Neural cell (in vitro differentiated cells): ENCODE data around the gene GNL1. TPM values are rescaled to one million over a fixed set of nuclear protein-coding genes. Genes with fewer than 3 reads are reported as not detected.

ENCODE experiments used
- H2AFZ ChIP-seq: fragments of 200-600, 300-800 bp; sonication (generic), shearing (Covaris generic); 2 replicates; pipeline ENCODE4 v1.6.0; 2014; ENCODE audit warnings: low read depth, mild to moderate bottlenecking, antibody characterized with exemption, low read length, moderate library complexity
- H3F3A ChIP-seq: fragments of 200-600 bp; shearing (Covaris generic); 2 replicates; pipeline ENCODE4 v1.6.1; 2016; ENCODE audit warnings: mild to moderate bottlenecking, moderate library complexity, mixed read lengths, antibody characterized with exemption, low read length; ENCODE audit not compliant: insufficient read depth, poor library complexity, severe bottlenecking
- H3K27ac ChIP-seq: fragments of 200-600, 300-800 bp; sonication (generic), shearing (Covaris generic); 2 replicates; pipeline ENCODE4 v1.5.1; 2014; ENCODE audit warnings: mild to moderate bottlenecking, low read length, moderate library complexity
- H3K27me3 ChIP-seq: fragments of 300-800, 200-600 bp; sonication (generic), shearing (Covaris generic); 2 replicates; pipeline ENCODE4 v1.6.0; 2014; ENCODE audit warnings: mild to moderate bottlenecking, low read depth, low read length, moderate library complexity; ENCODE audit not compliant: insufficient read depth
- H3K36me3 ChIP-seq: fragments of 300-800, 200-600 bp; sonication (generic), shearing (Covaris generic); 2 replicates; pipeline ENCODE4 v1.5.1; 2014; ENCODE audit warnings: mild to moderate bottlenecking, antibody characterized with exemption, low read length, moderate library complexity; ENCODE audit not compliant: insufficient read depth
- H3K4me2 ChIP-seq: fragments of 300-800, 200-600 bp; sonication (generic), shearing (Covaris generic); 2 replicates; pipeline ENCODE4 v1.6.0; 2014; ENCODE audit warnings: mild to moderate bottlenecking, low read length
- H3K4me3 ChIP-seq: fragments of 300-800, 200-600 bp; sonication (generic), shearing (Covaris generic); 2 replicates; pipeline ENCODE4 v1.5.1; 2014; ENCODE audit warnings: mild to moderate bottlenecking, low read length, moderate library complexity
- H3K79me2 ChIP-seq: fragments of 200-600 bp; shearing (Covaris generic); replicated peaks from 2 replicates; pipeline ENCODE4 v1.6.0; 2014; ENCODE audit warnings: mild to moderate bottlenecking, low read length, moderate library complexity; ENCODE audit not compliant: insufficient read depth
- H3K9ac ChIP-seq: fragments of 300-800, 200-600 bp; sonication (generic), shearing (Covaris generic); 2 replicates; pipeline ENCODE4 v1.6.1; 2016; ENCODE audit warnings: mild to moderate bottlenecking, low read length, mixed read lengths
- H3K9me2 ChIP-seq: fragments of 200-600 bp; shearing (Covaris generic); 2 replicates; pipeline ENCODE4 v1.6.1; 2016; ENCODE audit warnings: mild to moderate bottlenecking, low read length, mixed read lengths; ENCODE audit not compliant: insufficient read depth
- H3K9me3 ChIP-seq: fragments of 200-600, 300-800 bp; sonication (generic), shearing (Covaris generic); 2 replicates; pipeline ENCODE4 v1.6.1; 2016; ENCODE audit warnings: mild to moderate bottlenecking, mixed run types, low read length, moderate library complexity, mixed read lengths
- H4K20me1 ChIP-seq: fragments of 200-600 bp; shearing (Covaris generic); 2 replicates; pipeline ENCODE4 v1.6.1; 2016; ENCODE audit warnings: mild to moderate bottlenecking, mixed run types; ENCODE audit not compliant: insufficient read depth
- CTCF ChIP-seq: fragments of 450-650 bp; IDR thresholded peaks from 2 replicates; pipeline ENCODE4 v1.5.1; 2014; ENCODE audit warnings: antibody characterized with exemption, mild to moderate bottlenecking, moderate library complexity; ENCODE audit not compliant: poor library complexity, severe bottlenecking
- EP300 ChIP-seq: fragments of 450-650 bp; conservative IDR thresholded peaks from 2 replicates; pipeline ENCODE4 v1.6.1; 2014; ENCODE audit warnings: antibody characterized with exemption, mild to moderate bottlenecking, moderate library complexity; ENCODE audit not compliant: poor library complexity, severe bottlenecking
- EZH2 ChIP-seq: fragments of 200-600, 300-800 bp; shearing (Covaris generic), sonication (generic); IDR thresholded peaks from 2 replicates; pipeline ENCODE4 v1.6.1; 2014; ENCODE audit warnings: antibody characterized with exemption, low read length, borderline replicate concordance, mild to moderate bottlenecking; ENCODE audit not compliant: insufficient read depth, poor library complexity, severe bottlenecking
- MXI1 ChIP-seq: fragments of 450-650 bp; conservative IDR thresholded peaks from 2 replicates; pipeline ENCODE4 v1.6.1; 2014; ENCODE audit warnings: antibody characterized with exemption, mild to moderate bottlenecking; ENCODE audit not compliant: poor library complexity, severe bottlenecking
- POLR2AphosphoS5 ChIP-seq: IDR thresholded peaks from 2 replicates; pipeline ENCODE4 v1.6.1; 2012
- RAD21 ChIP-seq: fragments of 450-650 bp; conservative IDR thresholded peaks from 2 replicates; pipeline ENCODE4 v1.6.1; 2014; ENCODE audit warnings: antibody characterized with exemption, mild to moderate bottlenecking, moderate library complexity
- REST ChIP-seq: IDR thresholded peaks from 2 replicates; pipeline ENCODE4 v1.6.1; 2012; ENCODE audit warnings: borderline replicate concordance
- SMC3 ChIP-seq: fragments of 450-650 bp; conservative IDR thresholded peaks from 2 replicates; pipeline ENCODE4 v1.6.1; 2014; ENCODE audit warnings: antibody characterized with exemption, mild to moderate bottlenecking, moderate library complexity; ENCODE audit not compliant: poor library complexity
- TAF1 ChIP-seq: IDR thresholded peaks from 2 replicates; pipeline ENCODE4 v1.6.1; 2012; ENCODE audit warnings: low read depth
- polyA plus RNA-seq: library from polyadenylated mRNA; depleted of rRNA; stranded (reverse); fragments of >200 nt; gene quantifications from 2 replicates; pipeline ENCODE4 v1.2.3, GENCODE V29; 2014

Gene GNL1
- polyA plus RNA-seq, 1 donor from 2014 or later = 38.9 TPM

- Histone ChIP-seq H3K36me3 (no peaks in the 10 kb centered on the region), H3F3A (no peaks in the 10 kb centered on the region), H3K9me3 (no peaks in the 10 kb centered on the region), H3K79me2 (no peaks in the 10 kb centered on the region), H3K4me2 (no peak overlapping the region), H3K4me3 (no peak overlapping the region), H3K9ac (no peak overlapping the region), H3K9me2 (no peaks in the 10 kb centered on the region), H3K27ac (no peak overlapping the region), H4K20me1 (no peaks in the 10 kb centered on the region), H2AFZ (no peak overlapping the region), H3K27me3 (no peaks in the 10 kb centered on the region)
- TF ChIP-seq RAD21 = no peak
- TF ChIP-seq EP300 = no peak
- TF ChIP-seq SMC3 = no peak
- TF ChIP-seq REST = no peak
- no peak for TF ChIP-seq EZH2
- TF ChIP-seq TAF1 = no peak
- TF ChIP-seq CTCF = no peak
- no peak for TF ChIP-seq MXI1
- no peak for TF ChIP-seq POLR2AphosphoS5
These were observed 48.2 kb downstream of the GNL1 start for GRCh38 chr6:30507849-30508827.

GRCh38 chr6:30500421-30501355 lies 55.6 kb downstream of the GNL1 start:
- Histone ChIP-seq H3K36me3 (no peaks in the 10 kb centered on the region), H3K9ac (no peak overlapping the region), H3K27ac (no peak overlapping the region), H3K79me2 (no peaks in the 10 kb centered on the region), H3F3A (no peaks in the 10 kb centered on the region), H2AFZ (no peak overlapping the region), H3K4me3 (no peak overlapping the region), H3K27me3 (no peaks in the 10 kb centered on the region), H4K20me1 (no peaks in the 10 kb centered on the region), H3K9me3 (no peaks in the 10 kb centered on the region), H3K9me2 (no peaks in the 10 kb centered on the region), H3K4me2 (no peak overlapping the region)
- TF ChIP-seq EZH2 (no peak), SMC3 (no peak), EP300 (no peak), TAF1 (no peak), REST (no peak), RAD21 (no peak), POLR2AphosphoS5 (no peak), MXI1 (no peak), CTCF (no peak)
